H54 (cell line): ENCODE data around the gene KRT8.

ENCODE experiments used
- DNase-seq: peaks from one replicate; pipeline ENCODE4 v3.0.0; 2011; ENCODE audit warnings: low spot score, mixed read lengths; ENCODE audit not compliant: insufficient read length
- FAIRE-seq: peaks from 3 replicates; lab custom pipeline; 2011; peaks lifted over from hg19 to GRCh38; lab: Jason Lieb, UNC
- POLR2A ChIP-seq: IDR thresholded peaks from 2 replicates; pipeline ENCODE4 v1.6.1; 2011; ENCODE audit warnings: low read depth, mild to moderate bottlenecking, low read length

The KRT8 gene

DNA sequence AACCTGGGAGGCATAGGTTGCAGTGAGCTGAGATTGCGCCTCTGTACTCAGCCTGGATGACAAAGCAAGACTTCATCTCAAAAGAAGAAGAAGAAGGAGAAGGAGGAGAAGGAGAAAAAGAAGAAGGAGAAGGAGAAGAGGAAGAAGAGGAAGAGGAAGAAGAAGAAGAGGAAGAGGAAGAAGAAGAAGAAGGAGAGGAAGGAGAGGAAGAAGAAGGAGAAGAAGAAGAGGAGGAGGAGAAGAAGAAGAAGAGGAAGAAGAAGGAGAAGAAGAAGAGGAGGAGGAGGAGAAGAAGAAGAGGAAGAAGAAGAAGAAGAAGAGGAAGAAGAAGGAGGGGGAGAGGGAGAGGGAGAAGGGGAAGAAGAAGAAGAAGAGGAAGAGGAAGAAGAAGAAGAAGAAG is 12.9 kb upstream of the KRT8 start:
- no peak for TF ChIP-seq POLR2A
- FAIRE-seq, result no peak
- no peak for DNase-seq

DNA sequence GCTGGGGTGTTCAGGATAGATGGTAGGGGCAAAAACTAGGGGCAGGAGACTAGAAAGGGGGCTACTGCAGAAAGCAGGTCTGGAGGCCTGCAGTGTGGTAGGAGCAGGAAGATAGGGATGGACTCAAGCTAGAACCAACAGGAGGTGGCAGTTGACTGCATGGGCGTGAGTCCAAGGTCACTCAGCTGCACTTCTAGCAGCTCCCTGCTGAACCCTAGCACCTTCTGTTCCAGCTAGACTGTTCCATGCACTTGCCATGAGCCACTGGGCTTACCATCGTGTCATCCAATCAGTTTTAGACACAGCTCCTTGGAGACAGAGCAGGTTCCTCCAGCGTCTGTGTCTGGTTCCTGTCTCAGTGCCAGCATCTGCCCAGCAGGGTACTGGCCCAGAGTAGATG is 11.3 kb upstream of the KRT8 start:
- FAIRE-seq, result no peak
- no peak for TF ChIP-seq POLR2A
- DNase-seq, result no peak

DNA sequence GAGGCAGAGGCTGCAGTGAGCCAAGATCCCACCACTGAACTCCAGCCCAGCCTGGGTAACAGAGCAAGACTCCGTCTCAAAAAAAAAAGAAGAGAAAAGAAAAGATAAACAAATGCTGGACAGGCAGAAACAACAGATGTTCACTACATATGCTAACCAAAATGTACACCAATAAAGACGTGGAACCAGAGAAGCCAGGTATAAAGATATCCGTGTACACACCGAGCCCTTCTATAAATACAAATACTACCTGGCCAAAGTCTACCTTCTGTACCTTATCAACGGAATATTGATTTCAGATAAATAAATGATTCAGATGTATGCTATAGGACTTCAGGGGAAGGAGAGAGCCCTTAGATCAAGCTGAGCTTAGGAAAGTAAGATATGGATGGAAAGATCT is 10.8 kb upstream of the KRT8 start:
- TF ChIP-seq POLR2A, result no peak
- no peak for DNase-seq
- no peak for FAIRE-seq

DNA sequence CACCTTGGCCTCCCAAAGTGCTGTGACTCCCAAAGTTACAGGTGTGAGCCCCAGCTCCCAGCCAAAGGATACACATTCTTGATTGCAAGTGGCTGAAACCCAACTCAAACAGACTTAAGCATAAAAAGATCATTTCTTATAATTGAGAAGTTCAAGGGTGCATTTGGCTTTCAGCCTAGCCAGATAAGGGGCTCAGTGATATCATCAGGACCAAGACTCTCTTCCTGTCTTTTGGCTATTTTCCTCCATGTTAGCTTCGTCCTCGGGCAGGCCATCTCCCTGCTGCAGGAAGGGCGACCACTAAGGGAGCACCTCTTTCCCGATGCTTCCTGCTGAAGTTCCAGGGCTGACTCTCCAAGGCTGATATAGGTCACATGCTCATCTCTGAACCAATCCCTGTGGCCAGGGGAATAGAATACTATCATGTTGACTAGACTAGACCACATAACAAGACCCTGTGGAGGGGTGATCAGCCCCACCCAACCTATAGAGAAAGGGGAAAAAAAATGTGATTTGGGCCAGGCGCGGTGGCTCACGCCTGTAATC is 9.8 kb upstream of the KRT8 start:
- TF ChIP-seq POLR2A, result no peak
- no peak for FAIRE-seq

DNA sequence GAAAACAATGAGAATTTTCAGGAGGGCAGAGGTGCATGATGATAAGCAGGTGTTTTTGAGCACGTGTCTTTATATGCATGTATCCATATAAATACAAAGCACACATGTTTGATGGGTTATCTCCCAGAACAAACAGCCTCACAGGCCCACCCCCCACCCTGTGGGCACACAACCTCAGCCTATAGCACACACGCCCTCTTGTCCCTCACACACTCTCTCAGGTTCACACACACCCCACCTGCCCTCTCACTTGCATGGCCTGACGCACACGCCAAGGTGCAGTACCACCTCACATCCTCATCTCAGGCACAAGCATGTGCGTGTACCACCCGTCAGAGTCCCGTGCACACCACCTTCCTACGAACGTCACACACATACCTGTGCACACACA is 8.6 kb upstream of the KRT8 start:
- DNase-seq, result no peak
- no peak for TF ChIP-seq POLR2A
- FAIRE-seq, result no peak

More for the DNA sequence above, 9.8 kb upstream of the KRT8 start:
- DNase-seq, result no peak

DNA sequence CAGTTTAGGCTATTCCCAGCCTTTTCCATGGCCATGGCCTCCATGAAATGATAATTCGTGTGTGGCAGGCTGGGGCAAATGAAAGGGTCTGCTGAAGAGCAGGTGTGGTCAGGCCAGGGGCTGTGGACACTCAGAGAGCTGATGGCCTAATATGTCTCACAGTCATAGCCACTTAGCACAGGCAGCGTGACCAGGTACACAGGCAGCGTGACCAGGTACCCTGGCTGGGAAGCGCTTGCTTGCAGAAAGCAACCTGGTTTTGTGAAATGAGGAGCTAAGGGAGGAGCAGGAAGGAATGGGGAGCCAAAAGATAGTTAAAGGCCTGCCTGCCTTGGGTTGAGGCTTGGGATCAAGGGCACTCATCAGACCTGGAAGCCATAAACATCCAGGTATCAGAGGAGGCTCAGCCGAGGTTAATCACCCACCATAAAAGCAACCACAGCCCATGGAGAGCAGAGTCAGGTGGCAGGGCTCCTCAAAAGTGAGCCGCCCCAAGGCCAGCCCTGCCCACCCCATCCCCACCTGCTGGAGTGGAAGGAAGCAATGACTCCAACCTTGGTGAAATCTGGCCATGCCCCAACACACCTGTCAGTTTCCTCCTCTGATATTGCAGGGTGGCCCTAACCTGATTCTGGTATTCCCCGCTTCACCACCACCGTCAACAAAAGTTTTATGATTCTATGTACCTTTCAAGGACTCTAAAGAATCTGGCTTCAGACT is 8.0 kb upstream of the KRT8 start:
- FAIRE-seq, result no peak
- no peak for TF ChIP-seq POLR2A
- DNase-seq, result no peak

DNA sequence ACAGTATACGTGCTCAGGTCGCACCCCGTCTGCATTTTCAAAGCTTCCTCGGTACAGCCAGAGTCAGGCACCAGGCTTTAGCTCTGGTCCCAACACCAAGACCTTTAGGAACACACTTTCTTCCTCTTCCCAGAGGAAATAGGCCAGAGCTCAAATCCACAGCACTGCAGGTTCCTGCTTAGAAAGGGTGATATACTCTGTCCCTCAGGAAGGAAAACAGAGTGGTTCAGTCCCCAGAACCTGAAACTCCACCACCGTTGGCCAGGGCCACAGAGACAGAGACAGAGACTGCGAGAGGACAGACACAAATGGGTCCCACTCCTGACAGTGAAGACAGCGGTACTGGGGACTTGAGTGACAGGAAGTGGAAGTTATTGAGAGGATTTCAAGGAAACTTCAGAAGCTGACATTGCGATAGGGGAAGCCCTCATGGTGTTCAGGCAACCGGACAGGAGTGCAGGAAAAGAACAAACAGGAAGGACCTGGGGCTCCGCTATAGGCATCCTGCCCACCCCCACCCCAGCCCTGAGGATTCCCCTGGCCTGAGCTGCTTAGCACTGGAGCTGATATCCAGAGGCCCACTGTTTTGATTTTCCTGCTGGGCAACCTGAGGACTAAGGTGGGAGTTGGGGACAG is 5.5 kb upstream of the KRT8 start:
- TF ChIP-seq POLR2A, result no peak
- DNase-seq (no peak), FAIRE-seq (no peak)

DNA sequence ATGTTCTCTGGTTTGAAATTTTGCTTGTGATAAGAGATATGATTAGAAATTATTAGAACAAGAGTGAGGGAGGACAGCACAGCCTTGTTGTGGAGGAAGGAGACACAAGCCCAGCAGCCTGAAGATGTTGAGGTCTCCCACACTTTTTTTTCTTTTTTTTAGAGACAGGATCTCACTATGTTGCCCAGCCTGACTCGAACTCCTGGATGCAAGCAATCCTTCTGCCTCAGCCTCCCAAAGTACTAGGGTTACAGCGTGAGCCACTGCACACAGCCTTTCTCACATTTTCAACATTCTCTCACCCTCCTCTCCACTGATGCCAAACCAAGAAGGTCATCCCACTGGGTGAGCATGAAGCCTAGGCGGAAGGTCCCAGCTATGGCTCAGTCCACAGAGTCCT is 4.9 kb upstream of the KRT8 start:
- no peak for TF ChIP-seq POLR2A
- FAIRE-seq (no peak), DNase-seq (no peak)

DNA sequence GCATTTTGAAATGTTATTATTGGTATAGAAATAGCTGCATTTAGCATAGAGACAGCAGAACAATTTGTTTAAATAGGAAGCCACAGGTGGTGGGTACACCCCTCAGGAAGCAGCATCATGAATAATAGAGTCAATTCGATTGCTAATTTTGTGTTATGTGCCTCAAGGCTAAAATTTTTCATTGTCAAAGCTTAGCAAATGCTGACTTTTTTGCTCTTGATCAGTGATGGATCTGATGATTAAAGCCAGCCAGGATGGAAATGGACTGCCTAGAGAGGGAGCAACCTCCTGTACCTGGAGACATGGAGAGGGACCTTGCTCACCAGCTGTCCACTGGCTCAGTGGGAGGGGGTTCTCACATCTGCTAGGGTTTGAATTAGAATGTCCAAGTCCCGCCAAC is 4.5 kb upstream of the KRT8 start:
- FAIRE-seq, result no peak
- TF ChIP-seq POLR2A, result no peak
- DNase-seq, result no peak

DNA sequence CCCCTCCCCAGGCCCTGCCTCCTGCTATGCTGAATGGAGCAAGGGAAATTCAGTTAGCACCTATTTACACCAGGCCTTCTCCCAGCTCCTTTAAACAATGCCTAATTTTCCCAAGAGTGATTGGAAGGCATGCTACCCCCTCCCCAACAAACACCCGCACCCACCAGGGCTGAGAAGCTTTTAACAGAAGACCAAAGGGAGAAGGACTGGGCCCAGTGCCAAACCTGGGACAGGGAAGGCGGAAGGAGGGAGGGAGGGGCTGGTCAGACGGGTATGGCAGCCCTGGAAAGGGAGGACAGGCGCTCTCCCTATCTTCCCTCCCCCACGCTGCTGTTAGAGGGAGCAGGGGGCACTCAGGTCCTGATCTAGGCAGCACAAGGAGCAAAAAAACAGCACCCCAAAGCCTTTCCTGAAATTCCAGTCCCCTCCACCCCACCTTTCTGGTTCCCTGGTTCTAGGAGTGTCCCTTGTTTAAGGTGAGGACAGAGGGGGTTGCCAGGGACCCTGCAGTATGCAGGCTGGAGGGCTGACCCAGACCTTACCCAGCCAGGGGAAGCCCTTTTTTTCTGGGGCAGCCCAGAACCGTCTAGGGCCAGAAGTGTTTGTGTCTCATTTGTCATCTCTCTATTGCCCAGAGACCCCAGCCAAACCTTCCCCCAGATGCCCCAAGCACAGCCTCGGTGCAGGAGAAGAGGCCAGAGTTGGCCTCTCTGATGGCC is 2.4 kb upstream of the KRT8 start:
- TF ChIP-seq POLR2A, result no peak
- DNase-seq (no peak), FAIRE-seq (no peak)

DNA sequence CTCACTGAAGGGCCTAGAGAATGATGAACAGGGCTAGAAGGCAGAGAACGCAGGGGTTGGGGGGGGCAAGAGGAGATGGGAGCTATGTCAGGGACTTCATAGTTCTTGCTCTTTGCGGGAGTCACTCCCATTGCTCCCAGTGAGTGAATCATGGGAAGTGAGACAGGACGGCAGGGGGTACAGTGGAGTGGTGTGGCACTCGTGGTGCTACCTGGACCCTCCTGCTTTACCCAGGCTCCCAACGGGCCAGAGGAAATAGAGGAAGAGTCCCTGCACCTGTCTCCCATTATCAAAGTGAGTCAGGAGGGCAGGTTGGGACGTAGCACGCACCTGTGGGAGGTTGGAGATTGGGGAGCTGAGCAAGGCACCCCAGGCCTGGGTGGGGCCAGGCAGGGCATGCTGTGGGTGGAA is 1.3 kb upstream of the KRT8 start:
- DNase-seq, result no peak

DNA sequence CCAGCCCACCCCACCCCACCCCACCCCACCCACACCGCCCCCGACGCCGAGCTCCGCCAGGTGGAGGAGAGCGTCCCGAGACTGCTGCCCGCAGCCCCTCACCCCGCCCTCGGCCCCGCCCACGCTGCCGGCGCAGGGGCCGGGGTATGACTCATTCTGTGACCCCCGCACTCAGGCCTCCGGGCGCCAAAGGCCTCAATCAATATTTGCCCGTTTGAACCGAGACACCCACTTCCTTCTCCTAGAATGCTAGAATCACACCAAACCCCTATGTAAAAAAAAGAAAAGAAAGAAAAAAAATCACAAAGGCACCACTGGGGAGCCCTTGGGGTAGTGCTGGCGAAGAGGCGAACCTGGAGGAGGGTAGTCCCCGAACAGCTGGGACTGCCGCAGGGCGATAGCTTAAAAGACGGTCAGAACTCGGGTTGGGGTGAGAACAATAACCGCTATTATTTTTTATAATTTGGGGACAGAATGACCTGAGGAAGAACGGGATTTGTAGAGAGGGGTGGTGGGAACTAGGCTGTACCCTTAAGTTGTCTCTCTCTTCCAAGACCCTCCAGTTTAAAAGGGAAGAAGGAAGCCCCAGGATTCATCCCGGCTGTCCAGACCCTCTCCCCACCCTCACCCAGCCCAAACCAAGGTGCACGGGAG is 894 bp downstream of the KRT8 start:
- DNase-seq (no peak), FAIRE-seq (no peak)
- no peak for TF ChIP-seq POLR2A

More for the DNA sequence above, 1.3 kb upstream of the KRT8 start:
- no peak for TF ChIP-seq POLR2A
- no peak for FAIRE-seq

DNA sequence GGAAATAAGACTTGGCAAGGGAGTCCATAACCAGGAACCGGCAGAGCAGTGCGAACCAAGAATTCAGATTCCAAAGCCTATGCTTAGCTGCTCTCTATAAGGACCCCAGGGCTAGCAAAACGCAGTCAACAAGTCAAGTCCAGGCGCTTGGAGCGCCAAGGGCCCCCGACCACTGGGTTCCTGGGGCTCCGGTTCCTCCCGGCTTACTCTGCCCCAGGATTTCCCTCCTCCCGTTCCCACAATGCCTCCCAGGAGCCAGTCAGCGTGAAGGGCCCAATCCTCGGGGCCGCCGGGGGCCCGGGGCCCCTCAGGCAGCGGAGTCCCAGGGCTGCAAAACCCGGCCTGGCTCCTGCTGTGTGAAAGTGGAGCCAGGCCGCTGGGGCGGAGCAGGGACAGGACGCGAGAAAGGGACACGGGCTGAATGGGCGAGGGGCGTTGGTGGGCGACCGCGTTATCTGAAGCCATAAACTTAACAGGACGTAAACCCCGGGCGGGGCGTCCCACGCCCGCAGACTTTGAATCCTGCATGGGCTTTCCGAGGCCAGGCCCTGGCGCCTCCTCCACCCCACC is 1.5 kb downstream of the KRT8 start:
- no peak for FAIRE-seq
- DNase-seq, result no peak
- no peak for TF ChIP-seq POLR2A
